GM21619 (cell line): ENCODE data around the gene ERVW-1.
"Not testable (repeated sequence)": the region's sequence is repeated elsewhere in the genome, so short reads cannot be mapped to it uniquely, and the experiment has no call there.

Source experiments
- ATAC-seq: cut with Tn5 transposase; IDR thresholded peaks from one replicate; pipeline ENCODE4 v1.9.1; 2021; ENCODE audit not compliant: unreplicated experiment

Gene ERVW-1

DNA sequence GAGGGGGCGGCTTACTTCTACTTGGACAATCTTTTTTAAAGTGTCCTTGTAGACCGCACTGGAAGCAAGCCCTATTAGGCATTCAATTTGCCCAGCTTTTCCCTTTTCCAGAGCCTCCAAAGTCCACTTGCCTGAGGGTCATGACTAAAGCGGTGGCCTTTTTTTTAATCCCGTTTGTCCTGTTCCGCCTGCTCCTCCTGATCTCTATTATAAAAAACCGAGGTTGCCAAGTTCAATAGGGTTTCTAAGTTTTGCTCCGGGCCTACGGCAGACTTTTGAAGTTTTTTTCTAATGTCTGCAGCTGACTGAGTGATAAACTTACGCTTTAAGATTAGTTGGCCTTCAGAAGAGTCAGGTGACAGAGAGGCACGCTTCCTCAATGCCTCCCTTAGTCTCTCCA lies 3.8 kb downstream of the ERVW-1 start:
- ATAC-seq: not testable (repeated sequence)

DNA sequence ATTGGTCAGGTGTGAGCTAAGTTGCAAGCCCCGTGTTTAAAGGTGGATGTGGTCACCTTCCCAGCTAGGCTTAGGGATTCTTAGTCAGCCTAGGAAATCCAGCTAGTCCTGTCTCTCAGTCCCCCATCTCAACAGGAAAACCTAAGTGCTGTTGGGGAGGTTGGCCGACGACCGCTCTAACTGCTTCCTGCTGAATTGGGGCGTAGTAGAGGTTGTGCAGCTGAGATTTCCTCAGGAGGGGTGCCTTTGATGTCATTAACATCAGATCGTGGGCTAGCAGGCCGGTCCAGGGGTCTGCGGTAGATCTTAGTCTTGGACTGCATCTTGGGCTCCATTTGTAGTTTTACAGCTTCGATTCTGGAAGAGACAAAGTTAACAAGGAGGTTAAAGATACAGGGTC lies 9.2 kb downstream of the ERVW-1 start:
- not testable (repeated sequence) for ATAC-seq

DNA sequence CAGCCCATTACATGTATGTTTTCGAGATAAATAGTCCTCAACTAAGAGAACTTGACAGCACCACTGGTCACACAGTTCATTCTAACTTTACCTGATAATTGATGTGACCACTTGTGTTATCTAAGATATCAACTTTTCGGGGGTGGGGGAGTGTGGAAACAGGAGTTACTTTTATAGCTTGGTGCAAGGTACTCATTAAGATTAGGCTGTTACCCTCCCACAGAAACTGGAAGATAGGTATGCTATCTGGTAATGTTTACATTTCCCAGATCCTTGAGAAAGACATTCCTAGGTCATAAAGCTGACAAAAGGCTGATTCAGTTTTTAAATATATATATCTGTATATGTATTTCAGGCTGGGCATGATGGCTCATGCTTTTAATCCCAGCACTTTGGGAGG lies 11.1 kb downstream of the ERVW-1 start:
- ATAC-seq: no peak

DNA sequence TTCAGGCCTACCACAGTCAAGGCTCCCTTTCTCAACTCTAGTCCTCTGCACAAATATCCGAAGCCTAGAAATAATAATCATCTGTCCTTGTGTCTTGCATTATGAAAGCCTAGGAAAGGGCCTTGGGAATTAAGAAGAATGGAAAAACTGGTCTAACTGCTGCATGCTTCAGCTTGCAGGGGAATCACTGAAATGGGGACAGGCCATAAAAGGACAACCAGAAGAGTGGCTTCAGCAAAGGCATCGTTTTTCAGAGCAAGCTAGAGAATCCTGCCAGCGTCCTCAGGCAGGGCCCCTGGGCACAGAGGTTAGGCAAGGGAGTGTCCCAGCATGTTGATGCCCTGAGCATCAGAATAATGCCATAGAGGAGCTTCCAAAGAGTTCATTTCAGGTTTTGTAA lies 13.2 kb downstream of the ERVW-1 start:
- ATAC-seq: no peak

DNA sequence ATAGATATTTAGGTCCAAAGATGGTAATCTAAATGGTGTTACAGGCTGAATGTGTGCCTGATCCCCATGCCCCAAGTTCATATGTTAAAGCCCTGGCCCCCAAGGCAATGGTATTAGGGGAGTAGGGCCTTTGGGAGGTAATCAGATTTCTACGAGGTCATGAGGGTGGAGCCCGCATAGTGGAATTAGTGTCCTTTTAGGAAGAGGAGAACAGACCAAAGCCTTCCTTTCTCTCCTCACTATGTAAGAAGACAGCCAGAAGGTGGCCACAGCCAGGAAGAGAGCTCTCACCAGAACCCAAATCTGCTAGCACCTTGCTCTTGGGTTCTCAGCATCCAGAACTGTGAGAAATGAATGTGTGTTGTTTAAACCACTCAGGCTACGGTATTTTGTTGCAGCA lies 15.2 kb downstream of the ERVW-1 start:
- ATAC-seq: no peak

DNA sequence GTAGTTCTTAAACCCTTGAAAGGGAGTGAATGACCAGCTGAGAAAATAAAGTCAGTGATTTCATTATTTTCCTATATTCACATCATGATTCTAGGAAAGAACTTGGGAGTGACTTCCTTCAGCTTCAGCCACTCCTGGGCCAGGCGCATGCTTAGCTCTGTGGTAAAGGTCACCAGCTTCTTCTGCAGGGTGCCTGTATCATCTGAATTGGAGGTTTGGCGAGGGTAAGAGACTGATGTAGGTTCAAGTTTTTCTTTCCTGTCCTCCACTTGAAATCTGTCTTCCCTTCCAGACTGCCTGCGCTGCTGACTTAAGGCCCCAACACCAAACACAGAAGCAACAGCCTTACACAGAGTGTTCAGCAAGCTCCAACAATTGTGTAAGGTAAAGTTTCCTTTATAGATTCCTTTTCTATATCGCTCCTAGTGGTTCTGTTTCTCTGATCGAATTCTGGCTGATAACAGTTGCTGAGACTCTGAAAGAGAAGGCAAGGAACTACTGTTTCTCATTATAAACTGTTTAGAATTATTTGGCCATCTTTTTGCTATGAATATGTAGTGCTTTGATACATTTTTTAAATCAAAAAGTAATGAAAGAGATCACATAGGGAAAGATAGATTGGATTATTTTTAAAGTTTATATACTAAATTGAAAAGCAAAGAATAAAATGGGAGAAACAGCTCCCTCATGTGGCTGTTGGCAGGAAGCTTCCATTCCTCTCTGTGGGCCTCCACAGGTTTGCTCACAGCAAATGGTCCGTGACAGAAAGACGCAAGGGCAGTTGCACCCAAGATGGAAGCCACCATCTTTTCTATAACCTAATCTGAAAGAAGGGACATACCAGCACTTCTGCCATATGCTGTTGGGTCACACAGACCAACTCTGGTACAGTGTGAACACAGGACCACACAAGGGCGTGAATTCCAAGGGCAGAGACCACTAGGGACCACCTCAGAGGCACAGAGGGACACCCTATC lies 16.4 kb downstream of the ERVW-1 start:
- peak; percentile 89 for ATAC-seq

DNA sequence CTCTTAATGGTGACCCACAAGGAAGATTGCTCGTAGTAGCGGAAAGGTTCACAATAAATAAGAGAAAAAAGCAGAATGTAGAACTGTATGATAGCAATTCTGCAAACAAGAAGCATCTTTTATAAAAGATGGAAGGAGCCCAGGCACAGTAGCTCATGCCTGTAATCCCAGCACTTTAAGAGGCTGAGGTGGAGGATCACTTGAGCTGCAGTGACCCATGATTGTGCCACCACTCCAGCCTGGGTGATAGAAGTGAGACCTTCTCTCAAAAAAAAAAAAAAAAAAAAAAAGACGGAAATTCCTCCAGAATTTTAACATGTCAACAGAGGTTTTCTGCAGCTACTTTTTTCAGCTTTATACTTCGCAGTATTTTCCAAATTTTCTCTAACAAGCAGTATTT lies 17.2 kb downstream of the ERVW-1 start:
- ATAC-seq: no peak

DNA sequence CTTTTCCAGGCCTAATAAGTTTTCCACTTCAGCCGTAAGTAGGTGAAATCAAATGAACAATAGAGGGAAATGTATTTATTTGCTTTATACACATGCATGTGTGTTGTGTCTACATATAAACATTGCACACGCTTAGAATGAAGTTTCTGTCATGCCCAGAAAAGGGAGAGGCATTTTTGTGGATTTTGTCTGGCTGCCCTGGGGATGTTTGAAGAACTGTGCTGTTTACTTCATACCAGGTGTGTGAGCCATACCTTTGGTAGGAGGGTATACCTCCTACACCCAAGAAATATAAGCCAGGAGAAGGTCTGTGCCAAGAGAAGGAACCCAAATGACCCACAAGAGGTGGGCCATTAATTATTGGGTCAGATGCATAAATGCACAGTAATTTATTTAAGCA lies 17.6 kb downstream of the ERVW-1 start:
- ATAC-seq: no peak

DNA sequence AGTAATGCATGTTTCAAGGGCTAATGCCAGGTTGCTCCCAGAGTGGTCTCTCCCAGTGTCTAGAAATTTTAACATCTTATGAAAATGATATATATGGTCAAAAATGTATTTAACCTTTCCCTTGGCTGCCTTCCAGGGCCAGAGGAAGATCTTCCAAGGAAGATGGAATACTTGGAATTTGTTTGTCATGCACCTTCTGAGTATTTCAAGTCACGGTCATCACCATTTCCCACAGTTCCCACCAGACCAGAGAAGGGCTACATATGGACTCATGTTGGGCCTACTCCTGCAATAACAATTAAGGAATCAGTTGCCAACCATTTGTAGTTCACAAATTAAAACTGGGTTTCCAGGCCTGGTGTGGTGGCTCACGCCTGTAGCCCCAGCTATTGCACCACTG lies 21.5 kb downstream of the ERVW-1 start:
- ATAC-seq: no peak

DNA sequence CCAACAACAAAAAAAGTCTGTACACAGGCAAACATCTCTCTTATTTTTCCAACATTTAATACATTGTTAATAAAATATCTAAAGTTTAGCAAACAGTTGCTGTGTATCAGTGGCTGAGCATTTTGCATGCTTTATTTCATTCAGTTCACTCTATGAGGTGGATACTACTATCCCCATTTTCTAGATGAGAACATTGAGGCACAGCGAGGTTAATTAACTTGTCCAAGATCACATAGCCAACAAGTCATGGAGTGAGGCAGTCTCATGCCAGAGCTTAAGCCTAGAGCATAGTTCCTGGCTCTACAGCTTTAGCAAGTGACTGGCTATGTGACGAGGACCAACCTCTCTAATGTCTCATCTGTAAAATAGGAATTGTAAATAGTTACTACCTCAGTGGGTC lies 26.1 kb downstream of the ERVW-1 start:
- no peak for ATAC-seq

DNA sequence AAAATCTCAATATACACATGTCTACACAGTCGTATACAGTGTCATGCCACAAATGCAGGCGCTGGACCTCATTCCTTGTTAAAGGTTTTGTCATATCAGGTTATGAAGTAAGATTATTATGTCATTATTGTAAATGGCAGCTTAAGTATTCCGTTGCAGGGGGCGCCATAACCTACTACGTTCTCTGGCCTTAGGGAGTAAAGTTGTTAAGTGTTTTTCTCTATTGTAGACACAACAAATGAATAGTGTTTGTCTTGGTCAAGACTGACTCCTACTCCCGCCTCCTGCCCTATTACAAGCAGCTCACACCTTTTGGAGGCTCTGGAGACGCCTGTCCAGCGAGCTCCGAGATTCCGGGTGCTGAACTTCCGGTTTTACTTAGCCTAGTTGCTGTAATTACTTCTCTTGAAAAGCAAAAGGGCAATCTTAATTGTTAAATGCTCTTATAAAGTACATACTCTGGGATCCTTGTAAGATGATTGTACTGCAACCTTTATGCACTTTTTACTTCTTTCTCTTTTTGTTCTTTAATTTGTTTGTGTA lies 29.5 kb downstream of the ERVW-1 start:
- ATAC-seq: peak; percentile 34

DNA sequence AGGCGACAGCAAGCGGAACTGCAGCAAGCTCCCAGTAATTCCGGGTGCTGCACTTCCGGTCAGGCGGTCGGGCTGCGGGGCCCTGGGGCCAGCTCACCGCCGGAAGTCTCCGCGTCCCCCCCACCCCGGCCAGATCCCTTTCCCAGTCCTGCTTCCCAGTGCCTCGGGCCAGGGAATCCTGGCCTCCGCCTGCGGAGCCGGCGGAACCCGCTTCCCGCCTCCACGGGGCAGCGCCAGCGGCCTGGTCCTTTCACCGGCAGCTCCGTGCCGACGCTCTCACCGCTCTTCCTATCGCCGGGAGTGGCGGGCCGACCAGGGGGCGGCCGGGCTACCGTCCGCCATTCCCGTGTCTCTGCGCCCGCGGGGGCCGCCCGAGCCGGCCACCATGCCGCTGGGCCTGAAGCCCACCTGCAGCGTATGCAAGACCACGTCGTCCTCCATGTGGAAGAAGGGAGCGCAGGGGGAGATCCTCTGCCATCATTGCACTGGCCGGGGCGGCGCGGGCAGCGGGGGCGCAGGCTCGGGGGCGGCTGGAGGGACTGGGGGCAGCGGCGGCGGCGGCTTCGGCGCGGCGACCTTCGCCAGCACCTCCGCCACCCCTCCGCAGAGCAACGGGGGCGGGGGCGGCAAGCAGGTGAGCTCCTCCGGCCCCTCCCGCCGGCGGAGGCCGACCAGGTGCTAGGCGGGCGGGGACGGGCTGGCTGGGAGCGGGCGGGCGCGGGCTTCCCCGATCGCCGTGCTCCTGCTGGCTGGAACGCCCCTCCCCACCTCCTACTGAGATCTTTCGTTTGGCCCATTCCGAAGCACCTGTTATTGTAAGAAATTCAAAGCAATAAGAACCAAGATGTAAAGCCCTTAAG lies 30.2 kb downstream of the ERVW-1 start, which contains the start of gene GATAD1:
Gene GATAD1 (plus strand): TSS at position 138 of the 860 bp plus-strand sequence. CDS start 248 bp downstream, at position 386.
- peak; percentile 94 for ATAC-seq

DNA sequence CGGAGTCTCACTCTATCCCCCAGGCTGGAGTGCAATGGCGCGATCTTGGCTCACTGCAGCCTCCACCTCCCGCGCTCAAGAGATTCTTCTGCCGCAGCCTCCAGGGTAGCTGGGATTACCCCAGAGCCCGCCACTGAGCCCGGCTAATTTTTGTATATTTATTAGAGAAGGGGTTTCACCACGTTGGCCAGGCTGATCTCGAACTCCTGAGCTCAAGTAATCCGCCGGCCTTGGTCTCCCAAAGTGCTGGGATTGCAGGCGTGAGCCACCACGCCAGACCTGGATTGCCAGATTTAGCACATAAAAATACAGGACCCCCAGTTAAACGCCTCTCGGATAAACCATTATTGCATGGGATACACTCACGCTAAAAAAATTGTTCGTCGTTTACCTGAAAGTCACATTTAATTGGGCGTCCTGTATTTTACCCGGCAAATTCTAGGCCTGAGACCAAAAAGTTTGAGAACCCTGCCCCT lies 30.8 kb downstream of the ERVW-1 start:
- ATAC-seq: no peak

DNA sequence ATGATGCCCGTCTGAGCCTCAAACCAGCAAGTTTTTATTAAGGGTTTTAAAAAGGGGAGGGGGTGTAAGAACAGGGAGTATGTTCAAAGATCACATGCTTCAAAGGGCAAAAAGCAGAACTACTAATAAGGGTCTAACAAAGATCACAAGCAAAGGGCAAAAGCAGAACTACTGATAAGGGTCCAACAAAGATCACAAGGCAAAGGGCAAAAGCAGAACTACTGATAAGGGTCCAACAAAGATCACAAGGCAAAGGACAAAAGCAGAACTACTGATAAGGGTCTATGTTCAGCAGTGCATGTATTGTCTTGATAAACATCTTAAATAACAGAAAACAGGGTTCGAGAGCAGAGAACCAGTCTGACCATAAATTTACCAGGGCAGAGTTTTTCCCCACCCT lies 35.0 kb downstream of the ERVW-1 start:
- ATAC-seq: not testable (repeated sequence)

DNA sequence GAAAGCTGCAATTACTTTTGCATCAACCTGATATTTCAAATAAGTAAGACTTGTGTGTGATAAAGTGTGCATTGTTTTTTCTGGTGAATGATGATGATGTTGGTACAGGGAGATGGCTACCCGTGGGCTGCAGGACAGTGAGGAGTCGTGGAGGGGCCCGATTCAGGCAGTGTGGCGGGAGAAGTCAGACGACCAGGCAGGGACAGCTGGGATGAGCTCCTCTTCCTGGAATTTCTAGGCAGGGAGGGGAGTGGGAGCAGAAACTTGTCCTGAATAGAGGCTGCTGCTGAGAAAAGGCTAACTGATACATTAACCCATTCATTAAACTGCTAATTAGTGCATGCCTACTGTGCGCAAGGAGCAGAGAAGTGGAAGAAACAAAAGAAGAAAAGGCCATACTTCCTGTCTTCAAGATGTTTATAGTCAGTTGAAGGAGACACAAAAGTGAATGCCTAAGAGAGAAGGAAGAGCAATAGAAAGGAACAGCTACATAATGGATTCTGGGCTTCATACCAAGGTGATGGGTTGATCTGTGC lies 39.7 kb downstream of the ERVW-1 start:
- ATAC-seq: no peak

DNA sequence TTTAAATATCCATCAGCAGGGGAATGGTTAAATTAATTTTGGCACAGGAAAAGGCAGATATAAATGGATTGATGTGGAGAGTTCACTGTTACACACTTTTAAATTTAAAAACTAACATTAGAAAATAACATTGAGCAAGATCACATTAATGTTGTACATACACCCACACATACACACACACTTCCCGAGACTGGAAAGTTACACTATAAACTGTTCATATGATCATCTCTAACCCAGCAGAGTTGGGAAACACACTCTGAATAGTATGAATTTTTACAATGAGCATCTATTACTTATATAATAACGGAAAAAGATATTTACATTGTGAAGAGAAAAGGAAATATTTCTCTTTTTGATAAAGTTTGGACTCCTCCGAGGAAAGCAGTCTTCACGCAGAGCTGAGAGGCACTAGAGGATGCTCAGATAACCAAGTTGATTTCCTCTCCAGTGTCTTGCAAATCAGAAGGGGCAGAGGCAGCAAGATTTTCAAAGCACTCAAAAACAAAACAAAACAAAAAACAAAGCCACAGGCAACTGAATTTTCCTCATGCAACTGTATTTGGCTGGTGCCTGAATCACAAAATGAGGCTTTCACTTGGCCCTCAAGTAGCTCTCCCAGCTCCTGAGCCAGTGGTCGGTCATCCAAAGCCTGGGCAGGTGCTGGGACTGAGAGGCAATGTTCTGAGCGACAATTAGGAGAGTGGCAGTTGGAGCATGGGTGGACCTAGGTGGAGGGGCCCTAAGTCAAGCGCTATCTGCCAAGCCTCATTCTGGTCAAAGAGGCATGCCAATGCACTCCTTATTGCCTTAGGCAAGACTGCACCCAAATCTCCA lies 40.9 kb downstream of the ERVW-1 start:
- ATAC-seq: no peak

DNA sequence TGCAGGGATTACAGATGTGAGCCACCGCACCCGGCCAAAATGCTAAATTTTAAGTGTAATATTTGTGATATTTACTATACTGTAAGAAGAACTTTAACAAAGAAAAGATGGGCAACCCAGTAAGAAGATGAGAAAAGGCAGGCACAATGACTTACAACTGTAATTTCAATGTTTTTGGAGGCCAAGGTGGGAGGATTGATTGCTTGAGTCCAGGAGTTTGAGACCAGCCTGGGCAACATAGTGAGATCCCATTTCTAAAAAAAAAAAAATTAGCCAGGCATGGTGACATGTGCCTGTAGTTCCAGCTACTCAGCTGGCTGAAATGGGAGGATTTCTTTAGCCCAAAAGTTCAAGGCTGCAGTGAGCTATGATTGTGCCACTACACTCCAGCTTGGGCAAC lies 42.2 kb downstream of the ERVW-1 start:
- no peak for ATAC-seq

DNA sequence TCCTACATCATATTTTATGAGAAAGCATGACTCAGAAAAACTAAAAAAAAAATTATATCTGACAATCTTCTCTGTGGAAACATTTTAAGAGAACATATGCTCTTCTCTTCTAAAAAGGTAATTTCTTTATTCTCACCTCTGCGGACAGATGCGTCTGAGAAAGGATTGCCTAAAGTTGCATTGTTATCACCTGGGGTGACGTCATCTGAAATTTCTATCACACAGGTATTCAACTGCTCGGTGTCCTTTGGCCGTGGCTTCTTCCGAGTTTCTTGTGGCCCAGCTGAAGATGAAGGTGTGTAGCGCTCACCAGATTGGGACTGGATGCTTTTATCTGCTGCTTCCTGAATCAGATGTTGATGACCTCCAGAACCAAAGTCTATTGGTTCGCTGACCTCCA lies 44.7 kb downstream of the ERVW-1 start:
- no peak for ATAC-seq

DNA sequence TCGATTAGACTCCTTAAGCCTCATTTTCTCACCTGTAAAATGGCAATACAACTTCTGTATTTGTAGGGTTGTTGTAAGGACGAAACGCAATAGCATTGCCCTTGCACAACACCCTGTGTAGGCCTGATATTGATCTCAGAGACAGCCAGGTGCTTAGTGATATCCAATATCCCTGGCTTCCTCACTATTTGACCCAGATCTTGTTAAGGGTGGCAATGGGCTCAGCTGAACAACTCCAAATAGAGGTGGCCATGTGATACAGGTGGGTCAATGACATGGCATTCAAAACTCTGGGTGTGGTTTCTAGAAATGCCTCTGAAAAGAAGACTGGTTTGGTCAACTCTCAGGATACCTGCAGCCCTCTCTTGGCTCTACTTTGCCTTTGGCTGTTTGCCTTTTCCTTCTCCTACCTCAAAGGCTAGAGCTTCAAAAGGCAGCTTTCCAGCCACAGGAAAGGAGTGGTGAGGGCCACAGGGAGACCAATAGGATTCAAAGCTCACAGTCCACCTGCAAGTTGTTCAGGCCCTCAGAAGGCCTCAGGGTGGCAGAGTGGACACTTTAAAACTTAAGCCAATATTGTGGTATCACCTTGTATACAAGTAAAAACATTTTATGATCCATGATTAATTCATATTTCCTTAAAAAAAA lies 45.3 kb downstream of the ERVW-1 start:
- no peak for ATAC-seq

DNA sequence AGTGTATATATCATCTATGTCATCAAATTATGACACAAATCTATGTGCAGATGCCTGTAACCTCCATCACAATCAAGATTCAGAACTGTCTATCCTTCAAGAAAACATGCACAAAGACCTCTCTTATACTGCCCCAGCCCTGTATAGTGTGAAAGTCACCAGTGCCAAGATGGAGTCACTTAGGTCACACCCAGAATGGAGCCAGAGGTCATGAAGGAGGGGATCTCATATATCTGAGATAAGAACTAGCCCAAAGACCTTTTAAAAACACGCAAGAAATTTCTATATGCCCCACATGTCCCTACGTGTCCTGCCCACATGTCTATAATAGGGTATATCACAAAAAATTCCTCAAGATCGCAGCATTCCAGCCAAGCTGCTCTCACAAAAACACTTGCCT lies 50.6 kb downstream of the ERVW-1 start:
- no peak for ATAC-seq
